HAP-1 (cell line): ENCODE results near the gene AKAP1.

Source experiments
- DNase-seq, 2 experiments: peaks; one replicate each; pipeline ENCODE4 v3.0.0-alpha.2; 2016 to 2020; ENCODE audit warnings: low spot score in 2 of 2
- H3K27me3 ChIP-seq: fragments of 250-450 bp; sonication (Bioruptor Pico); 2 replicates; pipeline ENCODE4 v1.5.1; 2020; ENCODE audit warnings: low read depth, mild to moderate bottlenecking, moderate library complexity
- H3K36me3 ChIP-seq: fragments of 250-450 bp; sonication (Bioruptor Pico); replicated peaks from 2 replicates; pipeline ENCODE4 v1.5.1; 2020; ENCODE audit warnings: mild to moderate bottlenecking
- H3K4me1 ChIP-seq: fragments of 250-450 bp; sonication (Bioruptor Pico); 2 replicates; pipeline ENCODE4 v1.5.1; 2020; ENCODE audit warnings: mild to moderate bottlenecking
- H3K4me3 ChIP-seq: fragments of 250-450 bp; sonication (Bioruptor Pico); 2 replicates; pipeline ENCODE4 v1.5.1; 2020; ENCODE audit warnings: mild to moderate bottlenecking, moderate library complexity
- H3K9me3 ChIP-seq: fragments of 250-450 bp; sonication (Bioruptor Pico); 2 replicates; pipeline ENCODE4 v1.5.1; 2020; ENCODE audit warnings: mild to moderate bottlenecking, moderate library complexity
- in situ Hi-C: fragments of 300-500 bp; cut with MboI; formaldehyde crosslinking; loops from 3 replicates; pipeline ENCODE4 v1.14.3; 2020; ENCODE audit warnings: low sequenced_read_pairs, inconsistent platforms, mixed read lengths

Gene AKAP1

GRCh38 chr17:57067162-57067561, 17.9 kb upstream of the AKAP1 start:
- no peak overlapping the region for H3K4me3 ChIP-seq
- in situ Hi-C loops: no loop called here
- H3K9me3 ChIP-seq: no peaks in the 10 kb centered on the region
- no peaks in the 10 kb centered on the region for H3K36me3 ChIP-seq
- peaks cover 4% of the 10 kb centered on the region for H3K4me1 ChIP-seq
- H3K27me3 ChIP-seq: no peaks in the 10 kb centered on the region
- no peak for DNase-seq

GRCh38 chr17:57067781-57068180, 17.3 kb upstream of the AKAP1 start:
- H3K4me1 ChIP-seq: peaks cover 10% of the 10 kb centered on the region
- H3K27me3 ChIP-seq: no peaks in the 10 kb centered on the region
- no peaks in the 10 kb centered on the region for H3K9me3 ChIP-seq
- DNase-seq: no peak
- H3K4me3 ChIP-seq: no peak overlapping the region
- no peaks in the 10 kb centered on the region for H3K36me3 ChIP-seq
- in situ Hi-C loops: no loop called here

GRCh38 chr17:57068222-57068658, 16.8 kb upstream of the AKAP1 start:
- in situ Hi-C loops: no loop called here
- no peaks in the 10 kb centered on the region for H3K27me3 ChIP-seq
- no peaks in the 10 kb centered on the region for H3K36me3 ChIP-seq
- H3K9me3 ChIP-seq: no peaks in the 10 kb centered on the region
- no peak for DNase-seq
- H3K4me3 ChIP-seq: no peak overlapping the region
- peaks cover 12% of the 10 kb centered on the region for H3K4me1 ChIP-seq

GRCh38 chr17:57068707-57069106, 16.3 kb upstream of the AKAP1 start:
- in situ Hi-C loops: no loop called here
- no peaks in the 10 kb centered on the region for H3K9me3 ChIP-seq
- H3K4me3 ChIP-seq: no peak overlapping the region
- H3K27me3 ChIP-seq: no peaks in the 10 kb centered on the region
- DNase-seq: no peak
- no peaks in the 10 kb centered on the region for H3K36me3 ChIP-seq
- H3K4me1 ChIP-seq: peaks cover 12% of the 10 kb centered on the region

- peak; percentile 31 to 45 for DNase-seq
- H3K36me3 ChIP-seq: no peaks in the 10 kb centered on the region
- in situ Hi-C loops: no loop called here
- no peaks in the 10 kb centered on the region for H3K27me3 ChIP-seq
- H3K4me3 ChIP-seq: no peak overlapping the region
- no peaks in the 10 kb centered on the region for H3K9me3 ChIP-seq
- peaks cover 17% of the 10 kb centered on the region for H3K4me1 ChIP-seq
Observed at GRCh38 chr17:57071991-57072944, 12.8 kb upstream of the AKAP1 start.

- no peaks in the 10 kb centered on the region for H3K36me3 ChIP-seq
- DNase-seq: no peak
- in situ Hi-C loops: no loop called here
- H3K9me3 ChIP-seq: no peaks in the 10 kb centered on the region
- no peaks in the 10 kb centered on the region for H3K27me3 ChIP-seq
- H3K4me3 ChIP-seq: no peak overlapping the region
- peaks cover 17% of the 10 kb centered on the region for H3K4me1 ChIP-seq
Observed at GRCh38 chr17:57073626-57074025, 11.4 kb upstream of the AKAP1 start.

GRCh38 chr17:57075193-57075592, 9.9 kb upstream of the AKAP1 start:
- Histone ChIP-seq H3K9me3 (no peaks in the 10 kb centered on the region), H3K36me3 (no peaks in the 10 kb centered on the region), H3K27me3 (no peaks in the 10 kb centered on the region), H3K4me1 (peaks cover 17% of the 10 kb centered on the region), H3K4me3 (no peak overlapping the region)
- in situ Hi-C loops: no loop called here
- DNase-seq: no peak

GRCh38 chr17:57075785-57076184, 9.3 kb upstream of the AKAP1 start:
- in situ Hi-C loops: no loop called here
- peaks cover 17% of the 10 kb centered on the region for H3K4me1 ChIP-seq
- no peaks in the 10 kb centered on the region for H3K36me3 ChIP-seq
- no peak overlapping the region for H3K4me3 ChIP-seq
- H3K9me3 ChIP-seq: no peaks in the 10 kb centered on the region
- no peaks in the 10 kb centered on the region for H3K27me3 ChIP-seq
- DNase-seq: no peak

- Histone ChIP-seq H3K36me3 (no peaks in the 10 kb centered on the region), H3K27me3 (no peaks in the 10 kb centered on the region), H3K9me3 (no peaks in the 10 kb centered on the region), H3K4me3 (no peak overlapping the region), H3K4me1 (peaks cover 15% of the 10 kb centered on the region)
- no peak for DNase-seq
- in situ Hi-C loops: no loop called here
Observed at GRCh38 chr17:57077000-57077399, 8.0 kb upstream of the AKAP1 start.

GRCh38 chr17:57078274-57078673, 6.8 kb upstream of the AKAP1 start:
- Histone ChIP-seq H3K4me3 (no peak overlapping the region), H3K36me3 (no peaks in the 10 kb centered on the region), H3K27me3 (no peaks in the 10 kb centered on the region), H3K9me3 (no peaks in the 10 kb centered on the region), H3K4me1 (peaks cover 5% of the 10 kb centered on the region)
- in situ Hi-C loops: no loop called here
- DNase-seq: no peak

GRCh38 chr17:57080718-57081117, 4.3 kb upstream of the AKAP1 start:
- in situ Hi-C loops: no loop called here
- Histone ChIP-seq H3K27me3 (no peaks in the 10 kb centered on the region), H3K36me3 (no peaks in the 10 kb centered on the region), H3K4me1 (no peaks in the 10 kb centered on the region), H3K9me3 (no peaks in the 10 kb centered on the region), H3K4me3 (no peak overlapping the region)
- no peak for DNase-seq

GRCh38 chr17:57082441-57082840, 2.6 kb upstream of the AKAP1 start:
- Histone ChIP-seq H3K4me3 (no peak overlapping the region), H3K9me3 (no peaks in the 10 kb centered on the region), H3K36me3 (no peaks in the 10 kb centered on the region), H3K4me1 (no peaks in the 10 kb centered on the region), H3K27me3 (no peaks in the 10 kb centered on the region)
- no peak for DNase-seq
- in situ Hi-C loops: no loop called here

GRCh38 chr17:57084361-57084801, 665 bp upstream of the AKAP1 start:
- Histone ChIP-seq H3K27me3 (no peaks in the 10 kb centered on the region), H3K9me3 (no peaks in the 10 kb centered on the region), H3K36me3 (no peaks in the 10 kb centered on the region), H3K4me3 (peak overlapping the region; percentile 81), H3K4me1 (peaks cover 18% of the 10 kb centered on the region)
- DNase-seq: peak in 1 of 2 experiments; percentile 42
- in situ Hi-C loops: no loop called here

GRCh38 chr17:57085448-57086068, 512 bp downstream of the AKAP1 start:
- H3K27me3 ChIP-seq: no peaks in the 10 kb centered on the region
- peak; percentile 44 to 75 for DNase-seq
- in situ Hi-C loops: no loop called here

More at GRCh38 chr17:57085448-57086068, 512 bp downstream of the AKAP1 start:
- H3K9me3 ChIP-seq: no peaks in the 10 kb centered on the region
- H3K4me3 ChIP-seq: peak overlapping the region; percentile 52
- H3K4me1 ChIP-seq: peaks cover 21% of the 10 kb centered on the region
- no peaks in the 10 kb centered on the region for H3K36me3 ChIP-seq
